HEK293T (cell line): ENCODE results near the gene RPLP2.

ENCODE experiments used
- CTCF ChIA-PET: fragments of 350-600 bp; formaldehyde crosslinking; extraction: SDS; loops from one replicate; lab custom pipeline; 2021; ENCODE audit warnings: antibody characterized with exemption, inconsistent platforms; lab: Yijun Ruan, JAX
- POLR2A ChIA-PET: fragments of 350-600 bp; formaldehyde crosslinking; extraction: SDS; loops from one replicate; lab custom pipeline; 2020; ENCODE audit warnings: antibody characterized with exemption, inconsistent platforms; lab: Yijun Ruan, JAX
- DNase-seq: peaks from one replicate; pipeline ENCODE4 v3.0.0; 2012; ENCODE audit warnings: mixed read lengths; ENCODE audit errors: extremely low spot score
- ARNT ChIP-seq: fragments of 450-650 bp; IDR thresholded peaks from 2 replicates; pipeline ENCODE4 v1.6.1; 2017; ENCODE audit warnings: mild to moderate bottlenecking
- BHLHE40 ChIP-seq: fragments of 450-650 bp; IDR thresholded peaks from 2 replicates; pipeline ENCODE4 v1.6.1; 2016; ENCODE audit warnings: mild to moderate bottlenecking, moderate library complexity, borderline replicate concordance
- CTBP1 ChIP-seq: fragments of 450-650 bp; IDR thresholded peaks from 2 replicates; pipeline ENCODE4 v1.6.1; 2016; ENCODE audit warnings: borderline replicate concordance
- ELF4 ChIP-seq: fragments of 450-650 bp; IDR thresholded peaks from 2 replicates; pipeline ENCODE4 v1.6.1; 2017; ENCODE audit warnings: antibody characterized with exemption
- FOXA1 ChIP-seq: fragments of 450-650 bp; IDR thresholded peaks from 2 replicates; pipeline ENCODE4 v1.6.1; 2016; ENCODE audit warnings: mild to moderate bottlenecking
- FOXK2 ChIP-seq: fragments of 450-650 bp; IDR thresholded peaks from 2 replicates; pipeline ENCODE4 v1.6.1; 2016; ENCODE audit warnings: mild to moderate bottlenecking
- FOXM1 ChIP-seq: fragments of 450-650 bp; IDR thresholded peaks from 2 replicates; pipeline ENCODE4 v1.6.1; 2017; ENCODE audit warnings: mild to moderate bottlenecking, borderline replicate concordance
- HDGF ChIP-seq: fragments of 450-650 bp; IDR thresholded peaks from 2 replicates; pipeline ENCODE4 v1.6.1; 2017; ENCODE audit warnings: antibody characterized with exemption, borderline replicate concordance
- L3MBTL2 ChIP-seq: fragments of 450-650 bp; conservative IDR thresholded peaks from 2 replicates; pipeline ENCODE4 v1.6.1; 2016; ENCODE audit warnings: mild to moderate bottlenecking
- LEF1 ChIP-seq: fragments of 450-650 bp; IDR thresholded peaks from 2 replicates; pipeline ENCODE4 v1.6.1; 2017; ENCODE audit warnings: mild to moderate bottlenecking, borderline replicate concordance
- NFRKB ChIP-seq: fragments of 450-650 bp; IDR thresholded peaks from 2 replicates; pipeline ENCODE4 v1.6.1; 2016; ENCODE audit warnings: mild to moderate bottlenecking, moderate library complexity
- PKNOX1 ChIP-seq: fragments of 450-650 bp; IDR thresholded peaks from 2 replicates; pipeline ENCODE4 v1.6.1; 2016
- SP1 ChIP-seq: fragments of 450-650 bp; IDR thresholded peaks from 2 replicates; pipeline ENCODE4 v1.6.1; 2017
- SUZ12 ChIP-seq: fragments of 450-650 bp; IDR thresholded peaks from 2 replicates; pipeline ENCODE4 v1.6.1; 2016; ENCODE audit warnings: mild to moderate bottlenecking
- TARDBP ChIP-seq: fragments of 450-650 bp; IDR thresholded peaks from 2 replicates; pipeline ENCODE4 v1.6.1; 2016
- ZNF384 ChIP-seq: fragments of 450-650 bp; IDR thresholded peaks from 2 replicates; pipeline ENCODE4 v1.6.1; 2016

The RPLP2 gene

GRCh38 chr11:836700-837099, 26.9 kb downstream of the RPLP2 start:
- POLR2A ChIA-PET: no interaction called here
- CTCF ChIA-PET: interaction anchor here (0.7 kb wide), 1 partner anchor 40 kb away, joined by 3 read pairs; no protein-coding TSS in a partner anchor
- TF ChIP-seq NFRKB: no peak
- no peak for TF ChIP-seq TARDBP
- no peak for TF ChIP-seq CTBP1
- no peak for TF ChIP-seq ZNF384
- TF ChIP-seq FOXM1: no peak
- no peak for TF ChIP-seq SUZ12
- no peak for TF ChIP-seq FOXK2
- no peak for TF ChIP-seq ELF4
- TF ChIP-seq SP1: no peak
- no peak for TF ChIP-seq BHLHE40
- TF ChIP-seq PKNOX1: no peak
- TF ChIP-seq LEF1: no peak
- no peak for TF ChIP-seq HDGF
- TF ChIP-seq L3MBTL2: no peak
- TF ChIP-seq FOXA1: no peak
- no peak for TF ChIP-seq ARNT
- DNase-seq: no peak

- DNase-seq: no peak
- ChIA-PET POLR2A (interaction anchor here (0.9 to 1.5 kb wide), 2 partner anchors 18 to 28 kb away, joined by 3 read pairs; partner anchors contain the start of genes PNPLA2 and RPLP2), CTCF (interaction anchor here (0.7 kb wide), 1 partner anchor 41 kb away, joined by 3 read pairs; no protein-coding TSS in a partner anchor)
- TF ChIP-seq FOXK2 (no peak), ARNT (no peak), FOXA1 (no peak), TARDBP (no peak), SP1 (no peak), HDGF (no peak), L3MBTL2 (no peak), ZNF384 (no peak), CTBP1 (no peak), ELF4 (no peak), NFRKB (no peak), FOXM1 (no peak), PKNOX1 (no peak)
Measured at GRCh38 chr11:837189-837989, 27.6 kb downstream of the RPLP2 start.

- CTCF ChIA-PET: no interaction called here
- no peak for DNase-seq
- POLR2A ChIA-PET: interaction anchor here (0.9 to 1.5 kb wide), 2 partner anchors 19 to 29 kb away, joined by 3 read pairs; partner anchors contain the start of genes PNPLA2 and RPLP2
- TF ChIP-seq L3MBTL2: no peak
- no peak for TF ChIP-seq BHLHE40
- no peak for TF ChIP-seq ARNT
- no peak for TF ChIP-seq FOXM1
- no peak for TF ChIP-seq LEF1
Measured at GRCh38 chr11:837990-838307, 28.2 kb downstream of the RPLP2 start.

- POLR2A ChIA-PET: interaction anchor here (0.9 to 1.5 kb wide), 2 partner anchors 20 to 29 kb away, joined by 3 read pairs; partner anchors contain the start of genes PNPLA2 and RPLP2
- CTCF ChIA-PET: no interaction called here
- TF ChIP-seq NFRKB: no peak
- no peak for TF ChIP-seq SUZ12
- TF ChIP-seq PKNOX1: no peak
- peak; percentile 49 for TF ChIP-seq L3MBTL2
- no peak for TF ChIP-seq FOXA1
- no peak for TF ChIP-seq LEF1
- no peak for DNase-seq
Measured at GRCh38 chr11:838441-839279, 28.9 kb downstream of the RPLP2 start.

GRCh38 chr11:839280-839623, 29.5 kb downstream of the RPLP2 start:
- DNase-seq: no peak
- ChIA-PET POLR2A (no interaction called here), CTCF (no interaction called here)
- TF ChIP-seq FOXK2: no peak
- TF ChIP-seq ELF4: no peak
- TF ChIP-seq LEF1: no peak
- no peak for TF ChIP-seq ARNT
- TF ChIP-seq HDGF: no peak
- TF ChIP-seq FOXA1: no peak
- TF ChIP-seq TARDBP: no peak
- no peak for TF ChIP-seq CTBP1
- TF ChIP-seq ZNF384: no peak
- no peak for TF ChIP-seq NFRKB
- no peak for TF ChIP-seq BHLHE40
- TF ChIP-seq SUZ12: no peak
- no peak for TF ChIP-seq SP1
- TF ChIP-seq FOXM1: no peak
- no peak for TF ChIP-seq PKNOX1
- no peak for TF ChIP-seq L3MBTL2
